ENCODE measurements around the gene CLDN15. TPM values are rescaled to one million over a fixed set of nuclear protein-coding genes. Genes with fewer than 3 reads are reported as not detected.

The CLDN15 gene
- total RNA-seq, 1 donor from 2014 or later = 21.0 TPM

DNA sequence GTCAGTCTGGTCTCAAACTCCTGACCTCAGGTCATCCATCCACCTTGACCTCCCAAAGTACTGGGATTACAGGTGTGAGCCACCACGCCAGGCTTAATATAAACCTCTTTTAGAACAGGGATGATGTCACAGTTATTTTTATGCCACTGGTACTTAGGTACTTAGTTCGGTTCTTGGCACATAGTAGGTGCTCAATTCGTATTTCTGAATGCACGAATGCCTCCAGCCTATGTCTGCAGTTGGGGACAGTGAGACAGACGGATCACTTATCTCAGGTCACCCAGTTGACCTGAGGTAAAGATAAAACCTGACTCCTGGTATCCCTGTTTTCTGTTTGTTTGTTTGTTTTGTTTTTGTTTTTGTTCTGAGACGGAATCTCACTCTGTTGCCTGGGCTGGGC lies 51.4 kb downstream of the CLDN15 start:
- ChIA-PET CTCF (no interaction called here), POLR2A (interaction anchor here (0.6 kb wide), 1 partner anchor 209 kb away, joined by 3 read pairs; no protein-coding TSS in a partner anchor)

DNA sequence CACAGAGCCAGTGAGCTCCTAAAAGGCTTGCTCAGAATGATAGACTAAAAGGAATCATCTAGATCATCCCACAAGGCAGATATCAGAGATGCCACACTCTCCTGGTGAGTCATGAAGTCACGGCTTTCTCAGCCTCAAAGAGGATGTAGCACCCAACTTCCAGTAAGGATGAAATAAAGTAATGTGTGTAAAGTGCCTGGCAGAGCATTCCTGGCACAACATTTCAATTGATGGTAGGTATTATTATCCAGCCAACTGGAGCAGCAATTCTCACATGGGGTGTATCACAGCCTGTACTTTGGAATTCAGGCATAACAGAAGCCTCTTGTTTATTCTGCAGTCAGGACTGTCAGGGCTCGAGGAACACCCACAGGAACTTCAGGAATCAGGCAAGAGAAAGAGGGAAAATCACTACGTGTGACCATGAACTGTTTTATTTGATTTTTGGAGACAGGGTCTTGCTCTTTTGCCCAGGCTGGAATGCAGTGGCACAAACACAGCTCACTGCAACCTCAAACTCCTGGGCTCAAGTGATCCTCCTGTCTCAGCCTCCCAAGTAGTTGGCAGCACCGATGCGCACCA lies 52.3 kb downstream of the CLDN15 start:
- intact Hi-C loops (cut with micrococcal nuclease) = no loop called here
- TF ChIP-seq, protein P1, sequence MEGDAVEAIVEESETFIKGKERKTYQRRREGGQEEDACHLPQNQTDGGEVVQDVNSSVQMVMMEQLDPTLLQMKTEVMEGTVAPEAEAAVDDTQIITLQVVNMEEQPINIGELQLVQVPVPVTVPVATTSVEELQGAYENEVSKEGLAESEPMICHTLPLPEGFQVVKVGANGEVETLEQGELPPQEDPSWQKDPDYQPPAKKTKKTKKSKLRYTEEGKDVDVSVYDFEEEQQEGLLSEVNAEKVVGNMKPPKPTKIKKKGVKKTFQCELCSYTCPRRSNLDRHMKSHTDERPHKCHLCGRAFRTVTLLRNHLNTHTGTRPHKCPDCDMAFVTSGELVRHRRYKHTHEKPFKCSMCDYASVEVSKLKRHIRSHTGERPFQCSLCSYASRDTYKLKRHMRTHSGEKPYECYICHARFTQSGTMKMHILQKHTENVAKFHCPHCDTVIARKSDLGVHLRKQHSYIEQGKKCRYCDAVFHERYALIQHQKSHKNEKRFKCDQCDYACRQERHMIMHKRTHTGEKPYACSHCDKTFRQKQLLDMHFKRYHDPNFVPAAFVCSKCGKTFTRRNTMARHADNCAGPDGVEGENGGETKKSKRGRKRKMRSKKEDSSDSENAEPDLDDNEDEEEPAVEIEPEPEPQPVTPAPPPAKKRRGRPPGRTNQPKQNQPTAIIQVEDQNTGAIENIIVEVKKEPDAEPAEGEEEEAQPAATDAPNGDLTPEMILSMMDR (IDR thresholded peaks at IDR 0.05) = no peak
- no peaks in the 10 kb centered on the region for H3K36me3 Mint-ChIP-seq (ENCODE audit: low read depth)
- CTCF ChIA-PET = no interaction called here
- ATAC-seq (ENCODE audit: low read depth) = no peak
- H3K27me3 Mint-ChIP-seq = peaks cover 21% of the 10 kb centered on the region
- H3K27ac Mint-ChIP-seq = no peak overlapping the region
- H3K4me1 Mint-ChIP-seq = peaks cover 6% of the 10 kb centered on the region
- no peaks in the 10 kb centered on the region for H3K9me3 Mint-ChIP-seq
- no peak overlapping the region for H3K4me3 Mint-ChIP-seq
- DNase-seq = no peak
- POLR2A ChIA-PET = no interaction called here

More for the DNA sequence above, 51.4 kb downstream of the CLDN15 start:
- H3K27ac Mint-ChIP-seq = no peak overlapping the region
- ATAC-seq (ENCODE audit: low read depth) (no peak), DNase-seq (no peak)
- no peaks in the 10 kb centered on the region for H3K36me3 Mint-ChIP-seq (ENCODE audit: low read depth)
- TF ChIP-seq, protein P1 (IDR thresholded peaks at IDR 0.05) = no peak
- H3K4me3 Mint-ChIP-seq = no peak overlapping the region
- peaks cover 4% of the 10 kb centered on the region for H3K4me1 Mint-ChIP-seq
- intact Hi-C loops (cut with micrococcal nuclease) = no loop called here
- H3K27me3 Mint-ChIP-seq = peaks cover 16% of the 10 kb centered on the region
- no peaks in the 10 kb centered on the region for H3K9me3 Mint-ChIP-seq

Other genes starting within 250 kb of the CLDN15 start
- not detected in 2 replicates for gene MUC17, start 217.7 kb downstream of the CLDN15 start, total RNA-seq
- 53.0 and 57.5 TPM in 2 replicates for gene TRIM56, start 152.3 kb downstream of the CLDN15 start, total RNA-seq
- gene SERPINE1, start 110.7 kb downstream of the CLDN15 start, total RNA-seq = not detected in 2 replicates
- gene AP1S1, start 83.3 kb downstream of the CLDN15 start, total RNA-seq = 19.2 and 22.7 TPM in 2 replicates
- gene VGF, start 72.2 kb downstream of the CLDN15 start, total RNA-seq = 0.07 and 0.11 TPM in 2 replicates
- not detected in 2 replicates for gene NAT16, start 57.5 kb downstream of the CLDN15 start, total RNA-seq
- not detected in 2 replicates for gene MOGAT3, start 36.8 kb downstream of the CLDN15 start, total RNA-seq
- 29.8 and 40.0 TPM in 2 replicates for gene PLOD3, start 20.2 kb downstream of the CLDN15 start, total RNA-seq
- gene ZNHIT1, start 19.6 kb downstream of the CLDN15 start, total RNA-seq = 37.6 and 43.4 TPM in 2 replicates
- 113 and 117 TPM in 2 replicates for gene FIS1, start 7.3 kb upstream of the CLDN15 start, total RNA-seq
- gene IFT22, start 84.0 kb upstream of the CLDN15 start, total RNA-seq = 9.8 and 10.7 TPM in 2 replicates
- gene COL26A1, start 125.1 kb upstream of the CLDN15 start, total RNA-seq = not detected in 2 replicates